Measurements from ENCODE around the gene HOXA7.

DNA sequence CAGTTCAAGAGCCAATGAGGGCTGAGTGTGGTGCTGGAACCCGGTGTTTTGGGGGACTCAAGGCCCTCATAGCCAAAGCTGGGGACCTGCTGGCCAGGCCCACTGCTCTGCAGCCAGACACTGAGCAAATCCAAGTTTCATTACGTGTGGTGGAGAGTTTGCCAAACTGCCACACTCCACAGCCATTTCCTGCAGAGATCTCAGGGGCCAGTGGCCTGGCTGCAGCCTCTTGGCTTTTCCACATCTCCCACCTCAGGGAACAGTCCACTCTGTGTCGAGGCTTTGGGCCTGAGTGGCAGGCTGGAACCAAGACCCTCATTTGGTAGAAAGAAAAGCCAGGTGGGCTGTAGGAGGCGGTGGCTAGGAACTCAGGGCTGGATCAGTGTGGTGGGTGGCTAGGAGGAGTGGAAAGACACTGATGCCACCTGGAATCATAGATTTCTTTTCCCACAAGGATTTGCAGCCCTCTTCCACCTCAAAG, 25.4 kb upstream of the HOXA7 start:
- TF ChIP-seq, protein P1, sequence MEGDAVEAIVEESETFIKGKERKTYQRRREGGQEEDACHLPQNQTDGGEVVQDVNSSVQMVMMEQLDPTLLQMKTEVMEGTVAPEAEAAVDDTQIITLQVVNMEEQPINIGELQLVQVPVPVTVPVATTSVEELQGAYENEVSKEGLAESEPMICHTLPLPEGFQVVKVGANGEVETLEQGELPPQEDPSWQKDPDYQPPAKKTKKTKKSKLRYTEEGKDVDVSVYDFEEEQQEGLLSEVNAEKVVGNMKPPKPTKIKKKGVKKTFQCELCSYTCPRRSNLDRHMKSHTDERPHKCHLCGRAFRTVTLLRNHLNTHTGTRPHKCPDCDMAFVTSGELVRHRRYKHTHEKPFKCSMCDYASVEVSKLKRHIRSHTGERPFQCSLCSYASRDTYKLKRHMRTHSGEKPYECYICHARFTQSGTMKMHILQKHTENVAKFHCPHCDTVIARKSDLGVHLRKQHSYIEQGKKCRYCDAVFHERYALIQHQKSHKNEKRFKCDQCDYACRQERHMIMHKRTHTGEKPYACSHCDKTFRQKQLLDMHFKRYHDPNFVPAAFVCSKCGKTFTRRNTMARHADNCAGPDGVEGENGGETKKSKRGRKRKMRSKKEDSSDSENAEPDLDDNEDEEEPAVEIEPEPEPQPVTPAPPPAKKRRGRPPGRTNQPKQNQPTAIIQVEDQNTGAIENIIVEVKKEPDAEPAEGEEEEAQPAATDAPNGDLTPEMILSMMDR (IDR thresholded peaks at IDR 0.05; ENCODE audit: borderline replicate concordance, extremely low read depth, low read length, poor library complexity, severe bottlenecking) = no peak
- no peak for TF ChIP-seq EZH2 (IDR thresholded peaks at IDR 0.05; ENCODE audit: borderline replicate concordance, low read depth, low read length, severe bottlenecking)
